GM23248 (cell line): ENCODE data around the gene RSPH1.

Source experiments
- EZH2 ChIP-seq: fragments of 200-600 bp; sonication (generic); IDR thresholded peaks from 2 replicates; pipeline ENCODE4 v1.6.1; 2018; ENCODE audit warnings: antibody characterized with exemption, mild to moderate bottlenecking; ENCODE audit not compliant: insufficient read depth, poor library complexity, severe bottlenecking
- EZH2phosphoT487 ChIP-seq: fragments of 200-600 bp; sonication (generic); IDR thresholded peaks from 2 replicates; pipeline ENCODE4 v1.6.1; 2018; ENCODE audit warnings: antibody characterized with exemption, moderate library complexity, mild to moderate bottlenecking, low read depth; ENCODE audit not compliant: insufficient read depth

GRCh38 chr21:42476388-42477331 lies 19.4 kb downstream of the RSPH1 start:
- TF ChIP-seq EZH2 (no peak), EZH2phosphoT487 (no peak)
